Calu3 (cell line): ENCODE measurements around the gene ELOVL3. TPM values are rescaled to one million over a fixed set of nuclear protein-coding genes. Genes with fewer than 3 reads are reported as not detected.

Source experiments
- BruUV-seq: library from RNA; stranded (reverse); fragments of 400-500 nt; replicated peaks from 2 replicates; lab custom pipeline; 2021; lab: Mats Ljungman, UMichigan
- CTCF ChIA-PET: fragments of 300-600 bp; sonication (Branson Sonifier 250); formaldehyde crosslinking; loops from one replicate; lab custom pipeline; 2022; ENCODE audit warnings: antibody characterized with exemption; lab: Charles Lee
- DNase-seq: peaks from one replicate; pipeline ENCODE4 v3.0.0; 2022
- H3K27ac Mint-ChIP-seq: one replicate; pipeline ENCODE4 v1.8.0; 2022; ENCODE audit warnings: mixed read lengths; ENCODE audit not compliant: unreplicated experiment
- H3K27me3 Mint-ChIP-seq: one replicate; pipeline ENCODE4 v1.8.0; 2022; ENCODE audit warnings: mixed read lengths; ENCODE audit not compliant: unreplicated experiment
- H3K36me3 Mint-ChIP-seq: one replicate; pipeline ENCODE4 v1.8.0; 2022; ENCODE audit warnings: mild to moderate bottlenecking, moderate library complexity, mixed read lengths; ENCODE audit not compliant: insufficient read depth, unreplicated experiment
- H3K4me1 Mint-ChIP-seq: one replicate; pipeline ENCODE4 v1.8.0; 2022; ENCODE audit warnings: mild to moderate bottlenecking, low read depth, mixed read lengths; ENCODE audit not compliant: unreplicated experiment
- H3K4me3 Mint-ChIP-seq: one replicate; pipeline ENCODE4 v1.8.0; 2022; ENCODE audit warnings: mild to moderate bottlenecking, low read depth, moderate library complexity, mixed read lengths; ENCODE audit not compliant: unreplicated experiment
- H3K9me3 Mint-ChIP-seq: one replicate; pipeline ENCODE4 v1.8.0; 2022; ENCODE audit warnings: low read depth, mixed read lengths; ENCODE audit not compliant: unreplicated experiment
- CTCF ChIP-seq: fragments of 200-600 bp; IDR thresholded peaks from one replicate; pipeline ENCODE4 v1.8.0; 2022; ENCODE audit warnings: antibody characterized with exemption; ENCODE audit not compliant: unreplicated experiment
- intact Hi-C: fragments of 100-400 bp; cut with micrococcal nuclease; formaldehyde crosslinking; loops from one replicate; pipeline ENCODE4 v1.10.0; 2022; ENCODE audit not compliant: unreplicated experiment
- total RNA-seq: library from RNA; stranded (reverse); gene quantifications from 2 replicates; pipeline ENCODE4 v1.2.3, GENCODE V29; 2022

ELOVL3 gene
- total RNA-seq, 1 experiment from 2014 or later: 0.35 TPM

GRCh38 chr10:102229810-102230263 lies 3.7 kb downstream of the ELOVL3 start:
- intact Hi-C loops: loop anchor here (1.0 to 2.0 kb wide), 2 partner anchors 117 to 249 kb away; no protein-coding TSS in a partner anchor
- BruUV-seq: no TSS peak
- Mint-ChIP-seq H3K9me3 (no peaks in the 10 kb centered on the region), H3K27ac (no peak overlapping the region), H3K4me3 (peak overlapping the region; percentile 70), H3K4me1 (peaks cover 6% of the 10 kb centered on the region), H3K36me3 (peaks cover 16% of the 10 kb centered on the region), H3K27me3 (peaks cover 37% of the 10 kb centered on the region)
- CTCF ChIA-PET: interaction anchor here (0.5 to 3.7 kb wide), 10 partner anchors 12 to 354 kb away, joined by 3 to 71 read pairs (median 8); partner anchors contain the start of genes CUEDC2 and PITX3
- DNase-seq: peak; percentile 86
- TF ChIP-seq CTCF: peak; percentile 79

GRCh38 chr10:102230264-102230860 lies 4.3 kb downstream of the ELOVL3 start:
- H3K4me3 Mint-ChIP-seq: peak overlapping the region; percentile 70
- CTCF ChIA-PET: interaction anchor here (0.6 to 3.7 kb wide), 10 partner anchors 11 to 353 kb away, joined by 3 to 71 read pairs (median 8); partner anchors contain the start of genes CUEDC2 and PITX3
- peak; percentile 33 for DNase-seq
- peaks cover 16% of the 10 kb centered on the region for H3K36me3 Mint-ChIP-seq
- H3K9me3 Mint-ChIP-seq: no peaks in the 10 kb centered on the region
- BruUV-seq: no TSS peak
- peaks cover 7% of the 10 kb centered on the region for H3K4me1 Mint-ChIP-seq
- no peak for TF ChIP-seq CTCF
- intact Hi-C loops: loop anchor here (2.0 kb wide), 1 partner anchor 248 kb away; no protein-coding TSS in a partner anchor
- H3K27me3 Mint-ChIP-seq: peaks cover 39% of the 10 kb centered on the region
- no peak overlapping the region for H3K27ac Mint-ChIP-seq

- TF ChIP-seq CTCF: no peak
- peaks cover 16% of the 10 kb centered on the region for H3K36me3 Mint-ChIP-seq
- no peak overlapping the region for H3K27ac Mint-ChIP-seq
- peak; percentile 40 for DNase-seq
- intact Hi-C loops: loop anchor here (1.0 to 2.0 kb wide), 2 partner anchors 121 to 248 kb away; no protein-coding TSS in a partner anchor
- CTCF ChIA-PET: interaction anchor here (0.6 to 3.7 kb wide), 8 partner anchors 56 to 353 kb away, joined by 3 to 71 read pairs (median 9); partner anchors contain the start of gene CUEDC2
- no peaks in the 10 kb centered on the region for H3K9me3 Mint-ChIP-seq
- H3K27me3 Mint-ChIP-seq: peaks cover 44% of the 10 kb centered on the region
- no TSS peak for BruUV-seq
- H3K4me1 Mint-ChIP-seq: peaks cover 7% of the 10 kb centered on the region
- H3K4me3 Mint-ChIP-seq: peak overlapping the region; percentile 70
Observed at GRCh38 chr10:102230861-102231356, 4.8 kb downstream of the ELOVL3 start.

- CTCF ChIA-PET: interaction anchor here (0.6 to 3.7 kb wide), 16 partner anchors 10 to 352 kb away, joined by 3 to 71 read pairs (median 6); partner anchors contain the start of genes CUEDC2, GBF1 and PITX3
- intact Hi-C loops: loop anchor here (1.0 to 2.0 kb wide), 2 partner anchors 121 to 247 kb away; no protein-coding TSS in a partner anchor
- Mint-ChIP-seq H3K9me3 (no peaks in the 10 kb centered on the region), H3K27ac (no peak overlapping the region), H3K27me3 (peaks cover 45% of the 10 kb centered on the region), H3K36me3 (peaks cover 16% of the 10 kb centered on the region), H3K4me1 (peaks cover 7% of the 10 kb centered on the region), H3K4me3 (peak overlapping the region; percentile 70)
- BruUV-seq: no TSS peak
- TF ChIP-seq CTCF: peak; percentile 80
- peak; percentile 79 for DNase-seq
Observed at GRCh38 chr10:102231357-102232318, 5.5 kb downstream of the ELOVL3 start.
